IMR-90 (cell line): ENCODE measurements around the gene NRP1. TPM values are rescaled to one million over a fixed set of nuclear protein-coding genes. Genes with fewer than 3 reads are reported as not detected.

Experiments
- ATAC-seq: fragments of 200-7000 bp; cut with Tn5 transposase; 2 replicates; pipeline ENCODE4 v1.9.1; 2020; ENCODE audit warnings: low read depth, mild to moderate bottlenecking, moderate library complexity
- BruUV-seq: library from RNA; stranded (reverse); fragments of 400-500 nt; replicated peaks from 2 replicates; lab custom pipeline; 2021; lab: Mats Ljungman, UMichigan
- CTCF ChIA-PET: fragments of 300-600 bp; formaldehyde crosslinking; extraction: SDS; loops from one replicate; lab custom pipeline; 2021; ENCODE audit warnings: antibody characterized with exemption; lab: Yijun Ruan, JAX
- POLR2A ChIA-PET: fragments of 300-600 bp; sonication (Branson Sonifier 250); formaldehyde crosslinking; loops from one replicate; lab custom pipeline; 2022; ENCODE audit warnings: antibody characterized with exemption; ENCODE audit not compliant: unreplicated experiment; lab: Charles Lee
- DNase-seq: peaks from one replicate; pipeline ENCODE4 v3.0.0; 2013
- H2AFZ ChIP-seq: replicated peaks from 2 replicates; pipeline ENCODE3; 2013; ENCODE audit warnings: low read length, mild to moderate bottlenecking; ENCODE audit not compliant: poor library complexity
- H2AK5ac ChIP-seq: 2 replicates; pipeline ENCODE4 v1.6.1; 2013; ENCODE audit warnings: low read depth, low read length, inconsistent platforms
- H2AK9ac ChIP-seq: replicated peaks from 2 replicates; pipeline ENCODE3; 2013; ENCODE audit warnings: mild to moderate bottlenecking, low read depth, low read length, moderate library complexity; ENCODE audit not compliant: poor library complexity
- H2BK120ac ChIP-seq: 2 replicates; pipeline ENCODE4 v1.6.1; 2013; ENCODE audit warnings: low read depth, low read length, inconsistent platforms
- H2BK15ac ChIP-seq: 3 replicates; pipeline ENCODE4 v1.6.1; 2013; ENCODE audit warnings: low read depth, low read length, inconsistent platforms
- H2BK20ac ChIP-seq: 2 replicates; pipeline ENCODE4 v1.6.1; 2013; ENCODE audit warnings: low read depth, mild to moderate bottlenecking, inconsistent platforms, low read length, moderate library complexity
- H2BK5ac ChIP-seq: 2 replicates; pipeline ENCODE4 v1.6.1; 2013; ENCODE audit warnings: mild to moderate bottlenecking, low read depth, low read length, inconsistent platforms; ENCODE audit not compliant: poor library complexity, severe bottlenecking
- H3K14ac ChIP-seq: replicated peaks from 2 replicates; pipeline ENCODE4 v1.6.1; 2013; ENCODE audit warnings: low read depth, low read length, inconsistent platforms
- H3K18ac ChIP-seq: 2 replicates; pipeline ENCODE4 v1.6.1; 2013; ENCODE audit warnings: low read depth, low read length, control low read depth
- H3K23ac ChIP-seq: 2 replicates; pipeline ENCODE4 v1.6.1; 2013; ENCODE audit warnings: low read depth, low read length, inconsistent platforms
- H3K27ac ChIP-seq: 2 replicates; pipeline ENCODE4 v1.5.1; 2013; ENCODE audit warnings: mild to moderate bottlenecking, control low read depth, low read length; ENCODE audit not compliant: insufficient read depth
- H3K27me3 ChIP-seq: 2 replicates; pipeline ENCODE4 v1.6.1; 2013; ENCODE audit warnings: low read length; ENCODE audit not compliant: control insufficient read depth, insufficient read depth
- H3K36me3 ChIP-seq: 2 replicates; pipeline ENCODE4 v1.6.1; 2013; ENCODE audit warnings: low read length, mixed read lengths; ENCODE audit not compliant: control insufficient read depth, insufficient read depth
- H3K4ac ChIP-seq: 2 replicates; pipeline ENCODE4 v1.6.1; 2013; ENCODE audit warnings: low read depth, low read length, inconsistent platforms
- H3K4me1 ChIP-seq: 2 replicates; pipeline ENCODE4 v1.6.1; 2013; ENCODE audit warnings: low read length, mixed read lengths; ENCODE audit not compliant: control insufficient read depth, insufficient read depth
- H3K4me2 ChIP-seq: 2 replicates; pipeline ENCODE4 v1.6.1; 2013; ENCODE audit warnings: low read depth, mild to moderate bottlenecking, control low read depth, low read length, moderate library complexity
- H3K4me3 ChIP-seq: 2 replicates; pipeline ENCODE4 v1.5.1; 2013; ENCODE audit warnings: low read depth, mild to moderate bottlenecking, control low read depth, low read length, moderate library complexity; ENCODE audit not compliant: insufficient read depth
- H3K56ac ChIP-seq: 2 replicates; pipeline ENCODE4 v1.6.1; 2013; ENCODE audit warnings: low read length, inconsistent platforms; ENCODE audit not compliant: insufficient read depth; ENCODE audit errors: extremely low read depth
- H3K79me1 ChIP-seq, 2 experiments: 2 replicates each; pipeline ENCODE4 v1.6.1; 2013; ENCODE audit warnings: low read length in 2 of 2, inconsistent platforms in 1 of 2, low read depth in 1 of 2
- H3K9ac ChIP-seq: 2 replicates; pipeline ENCODE4 v1.6.1; 2013; ENCODE audit warnings: low read depth, low read length, control low read depth
- H3K9me1 ChIP-seq: 2 replicates; pipeline ENCODE4 v1.6.1; 2013; ENCODE audit warnings: low read length, inconsistent platforms; ENCODE audit not compliant: insufficient read depth
- H3K9me3 ChIP-seq: 2 replicates; pipeline ENCODE4 v1.6.1; 2013; ENCODE audit warnings: low read length; ENCODE audit not compliant: control insufficient read depth, insufficient read depth
- H4K20me1 ChIP-seq: 2 replicates; pipeline ENCODE4 v1.6.1; 2013; ENCODE audit warnings: low read length, inconsistent platforms; ENCODE audit not compliant: insufficient read depth
- H4K5ac ChIP-seq: 2 replicates; pipeline ENCODE4 v1.6.1; 2013; ENCODE audit warnings: mild to moderate bottlenecking, low read depth, low read length, control low read depth
- H4K8ac ChIP-seq, 2 experiments: 2 replicates each; pipeline ENCODE4 v1.6.1; 2013; ENCODE audit warnings: low read depth in 2 of 2, low read length in 2 of 2, control low read depth in 1 of 2, inconsistent platforms in 1 of 2
- H4K91ac ChIP-seq: 2 replicates; pipeline ENCODE4 v1.6.1; 2013; ENCODE audit warnings: low read depth, low read length, inconsistent platforms; ENCODE audit not compliant: insufficient read depth
- BHLHE40 ChIP-seq: fragments of 150-350 bp; IDR thresholded peaks from 2 replicates; pipeline ENCODE4 v1.6.1; 2016; ENCODE audit warnings: mild to moderate bottlenecking, low read depth, low read length
- CEBPB ChIP-seq: IDR thresholded peaks from 2 replicates; pipeline ENCODE4 v1.6.1; 2012; ENCODE audit warnings: low read depth, low read length, improper control_type of control experiment
- CHD1 ChIP-seq: IDR thresholded peaks from 2 replicates; pipeline ENCODE4 v1.6.1; 2012; ENCODE audit warnings: low read depth, low read length, improper control_type of control experiment
- FOS ChIP-seq: fragments of 150-350 bp; IDR thresholded peaks from 2 replicates; pipeline ENCODE4 v1.6.1; 2016; ENCODE audit warnings: low read depth, low read length
- MAFK ChIP-seq: IDR thresholded peaks from 2 replicates; pipeline ENCODE4 v1.6.1; 2012; ENCODE audit warnings: low read depth, low read length, improper control_type of control experiment
- MAZ ChIP-seq: IDR thresholded peaks from 2 replicates; pipeline ENCODE4 v1.6.1; 2012; ENCODE audit warnings: low read depth, mild to moderate bottlenecking, low read length, improper control_type of control experiment, moderate library complexity, borderline replicate concordance
- MXI1 ChIP-seq: IDR thresholded peaks from 2 replicates; pipeline ENCODE4 v1.6.1; 2012; ENCODE audit warnings: low read depth, mild to moderate bottlenecking, low read length, moderate library complexity, borderline replicate concordance
- POLR2A ChIP-seq: IDR thresholded peaks from 2 replicates; pipeline ENCODE4 v1.6.1; 2012; ENCODE audit warnings: mild to moderate bottlenecking, low read depth, low read length
- RAD21 ChIP-seq: IDR thresholded peaks from 2 replicates; pipeline ENCODE4 v1.6.1; 2012; ENCODE audit warnings: low read length, improper control_type of control experiment
- RFX5 ChIP-seq: IDR thresholded peaks from 2 replicates; pipeline ENCODE4 v1.8.0; 2012; ENCODE audit warnings: low read depth, mild to moderate bottlenecking, low read length, moderate library complexity
- SMC3 ChIP-seq: fragments of 150-350 bp; IDR thresholded peaks from 2 replicates; pipeline ENCODE4 v1.6.1; 2016; ENCODE audit warnings: low read depth, mild to moderate bottlenecking, antibody characterized with exemption, low read length, moderate library complexity
- WGBS, 2 experiments: methylation state at CpG; one replicate each; pipeline versions ENCODE4 v1.1.5 to v1.1.7; 2013; ENCODE audit warnings: missing lambda C conversion rate in 2 of 2; ENCODE audit not compliant: insufficient read length in 1 of 2; ENCODE audit errors: extremely low coverage in 2 of 2; 5-methylcytosine and 5-hydroxymethylcytosine counted together
- dilution Hi-C: fragments of 300-500 bp; cut with HindIII; formaldehyde crosslinking; loops from one replicate; pipeline ENCODE4 v1.14.3; 2018; ENCODE audit warnings: low sequenced_read_pairs; ENCODE audit not compliant: unreplicated experiment
- in situ Hi-C: fragments of 300-500 bp; cut with MboI; formaldehyde crosslinking; loops from 3 replicates; pipeline ENCODE4 v1.14.3; 2019; ENCODE audit warnings: low sequenced_read_pairs, inconsistent platforms, mixed read lengths
- intact Hi-C: fragments of 100-400 bp; cut with micrococcal nuclease; formaldehyde crosslinking; loops from 2 replicates; pipeline ENCODE4 v1.10.0; 2022
- polyA plus RNA-seq, 3 experiments: library from polyadenylated mRNA; depleted of rRNA; stranded (reverse); fragments of >200 nt; gene quantifications; 2 replicates each; pipeline ENCODE4 v1.2.3, GENCODE V29; 2012; ENCODE audit warnings: low replicate concordance in 1 of 3
- total RNA-seq: library from RNA; depleted of rRNA; stranded (reverse); fragments of >200 nt; gene quantifications from 2 replicates; pipeline ENCODE4 v1.2.3, GENCODE V29; 2012
- TF ChIP-seq, protein P1 (sequence below): fragments of 150-350 bp; IDR thresholded peaks from 2 replicates; pipeline ENCODE4 v1.6.1; 2017; ENCODE audit warnings: mild to moderate bottlenecking, antibody characterized with exemption, low read length, low read depth
- TF ChIP-seq, protein P2 (sequence below): conservative IDR thresholded peaks from 2 replicates; pipeline ENCODE4 v1.5.1; 2012; ENCODE audit warnings: mild to moderate bottlenecking, low read depth, low read length, improper control_type of control experiment
- TF ChIP-seq, protein P3 (sequence below): fragments of 150-350 bp; IDR thresholded peaks from 2 replicates; pipeline ENCODE4 v1.6.1; 2016; ENCODE audit warnings: low read depth, mild to moderate bottlenecking, low read length, moderate library complexity, borderline replicate concordance

Gene NRP1
- total and polyA plus RNA-seq, 2 of the 4 experiments (the other 2 are of a cell fraction): 108 to 227 TPM

DNA sequence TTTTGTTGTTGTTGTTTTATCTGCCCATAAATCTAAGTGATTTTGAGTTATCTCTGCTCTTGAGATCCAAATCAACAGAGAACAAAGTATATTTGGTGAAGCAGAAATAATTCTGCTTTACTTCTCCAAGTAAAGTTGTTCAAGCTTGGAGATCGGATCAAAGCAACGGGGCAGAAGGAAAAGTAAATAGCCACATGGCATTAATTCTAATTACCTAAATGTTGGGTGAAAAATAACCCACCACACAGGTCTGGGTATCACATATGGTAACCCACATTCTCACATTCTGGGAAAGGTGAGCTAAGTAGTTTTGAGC lies 3.1 kb downstream of the NRP1 start:
- Histone ChIP-seq H3K9me3 (no peaks in the 10 kb centered on the region), H3K27me3 (no peaks in the 10 kb centered on the region), H4K8ac (peak overlapping the region in 1 of 2 experiments; percentile 26; a peak in 2 of 4 replicates), H3K9me1 (no peaks in the 10 kb centered on the region), H4K20me1 (no peaks in the 10 kb centered on the region), H3K4me1 (peaks cover 6% of the 10 kb centered on the region; the same call in 1 of the 2 replicates), H2AK5ac (0 out of 2 replicates have a peak overlapping the region, but pooled peaks have one; percentile 13), H3K36me3 (peaks cover 4% of the 10 kb centered on the region), H3K4me3 (peak overlapping the region; percentile 85; the same call in 1 of the 2 replicates), H3K27ac (no peak overlapping the region), H3K4ac (peak overlapping the region; percentile 4; the same call in 1 of the 2 replicates), H2AK9ac (no peak overlapping the region), H3K23ac (peak overlapping the region; percentile 74; the same call in 1 of the 2 replicates), H3K14ac (peak overlapping the region; percentile 8), H3K18ac (peak overlapping the region; percentile 70; the same call in 1 of the 2 replicates), H4K91ac (no peak overlapping the region; the same call in 1 of the 2 replicates), H3K4me2 (peak overlapping the region; percentile 98), H3K9ac (peak overlapping the region; percentile 53; the same call in 1 of the 2 replicates), H2BK120ac (peak overlapping the region; percentile 7; the same call in 1 of the 2 replicates), H4K5ac (peak overlapping the region; percentile 6; the same call in 1 of the 2 replicates), H3K79me1 (peaks cover 7 to 24% of the 10 kb centered on the region in 2 experiments), H2AFZ (no peak overlapping the region), H3K56ac (no peak overlapping the region; the same call in 1 of the 2 replicates), H2BK20ac (peak overlapping the region; percentile 18; the same call in 1 of the 2 replicates), H2BK15ac (peak overlapping the region; percentile 17; the same call in 1 of the 3 replicates), H2BK5ac (peak overlapping the region; percentile 57)
- no TSS peak for BruUV-seq
- dilution Hi-C loops (no loop called here), in situ Hi-C loops (loop anchor here (5.0 to 25.0 kb wide), 3 partner anchors 581 to 1301 kb away; no protein-coding TSS in a partner anchor), intact Hi-C loops (loop anchor here (5.0 to 10.0 kb wide), 12 partner anchors 91 to 1191 kb away; no protein-coding TSS in a partner anchor)
- ATAC-seq: no peak
- ChIA-PET POLR2A (no interaction called here), CTCF (interaction anchor here (2.5 kb wide), 1 partner anchor 138 kb away, joined by 11 read pairs; no protein-coding TSS in a partner anchor)
- DNase-seq: no peak
- no CpG with 5 or more reads among the region's 2 CpGs for WGBS, 2 experiments
- TF ChIP-seq MAFK: no peak
- TF ChIP-seq, protein P1, sequence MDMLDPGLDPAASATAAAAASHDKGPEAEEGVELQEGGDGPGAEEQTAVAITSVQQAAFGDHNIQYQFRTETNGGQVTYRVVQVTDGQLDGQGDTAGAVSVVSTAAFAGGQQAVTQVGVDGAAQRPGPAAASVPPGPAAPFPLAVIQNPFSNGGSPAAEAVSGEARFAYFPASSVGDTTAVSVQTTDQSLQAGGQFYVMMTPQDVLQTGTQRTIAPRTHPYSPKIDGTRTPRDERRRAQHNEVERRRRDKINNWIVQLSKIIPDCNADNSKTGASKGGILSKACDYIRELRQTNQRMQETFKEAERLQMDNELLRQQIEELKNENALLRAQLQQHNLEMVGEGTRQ: no peak
- no peak for TF ChIP-seq RAD21
- no peak for TF ChIP-seq MAZ
- no peak for TF ChIP-seq RFX5
- no peak for TF ChIP-seq POLR2A
- no peak for TF ChIP-seq MXI1
- TF ChIP-seq, protein P2, sequence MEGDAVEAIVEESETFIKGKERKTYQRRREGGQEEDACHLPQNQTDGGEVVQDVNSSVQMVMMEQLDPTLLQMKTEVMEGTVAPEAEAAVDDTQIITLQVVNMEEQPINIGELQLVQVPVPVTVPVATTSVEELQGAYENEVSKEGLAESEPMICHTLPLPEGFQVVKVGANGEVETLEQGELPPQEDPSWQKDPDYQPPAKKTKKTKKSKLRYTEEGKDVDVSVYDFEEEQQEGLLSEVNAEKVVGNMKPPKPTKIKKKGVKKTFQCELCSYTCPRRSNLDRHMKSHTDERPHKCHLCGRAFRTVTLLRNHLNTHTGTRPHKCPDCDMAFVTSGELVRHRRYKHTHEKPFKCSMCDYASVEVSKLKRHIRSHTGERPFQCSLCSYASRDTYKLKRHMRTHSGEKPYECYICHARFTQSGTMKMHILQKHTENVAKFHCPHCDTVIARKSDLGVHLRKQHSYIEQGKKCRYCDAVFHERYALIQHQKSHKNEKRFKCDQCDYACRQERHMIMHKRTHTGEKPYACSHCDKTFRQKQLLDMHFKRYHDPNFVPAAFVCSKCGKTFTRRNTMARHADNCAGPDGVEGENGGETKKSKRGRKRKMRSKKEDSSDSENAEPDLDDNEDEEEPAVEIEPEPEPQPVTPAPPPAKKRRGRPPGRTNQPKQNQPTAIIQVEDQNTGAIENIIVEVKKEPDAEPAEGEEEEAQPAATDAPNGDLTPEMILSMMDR: no peak
- TF ChIP-seq, protein P3, sequence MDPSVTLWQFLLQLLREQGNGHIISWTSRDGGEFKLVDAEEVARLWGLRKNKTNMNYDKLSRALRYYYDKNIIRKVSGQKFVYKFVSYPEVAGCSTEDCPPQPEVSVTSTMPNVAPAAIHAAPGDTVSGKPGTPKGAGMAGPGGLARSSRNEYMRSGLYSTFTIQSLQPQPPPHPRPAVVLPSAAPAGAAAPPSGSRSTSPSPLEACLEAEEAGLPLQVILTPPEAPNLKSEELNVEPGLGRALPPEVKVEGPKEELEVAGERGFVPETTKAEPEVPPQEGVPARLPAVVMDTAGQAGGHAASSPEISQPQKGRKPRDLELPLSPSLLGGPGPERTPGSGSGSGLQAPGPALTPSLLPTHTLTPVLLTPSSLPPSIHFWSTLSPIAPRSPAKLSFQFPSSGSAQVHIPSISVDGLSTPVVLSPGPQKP: no peak
- no peak for TF ChIP-seq CHD1
- TF ChIP-seq SMC3: no peak
- no peak for TF ChIP-seq CEBPB
- TF ChIP-seq BHLHE40: no peak
- no peak for TF ChIP-seq FOS
